Panc1 (cell line): Measurements from ENCODE around the gene UBE2J2.

Experiments
- CTCF ChIP-seq: fragments of 450-650 bp; IDR thresholded peaks from 2 replicates; pipeline ENCODE4 v1.5.1; 2017; ENCODE audit warnings: mild to moderate bottlenecking
- POLR2AphosphoS5 ChIP-seq: IDR thresholded peaks from 2 replicates; pipeline ENCODE4 v1.6.1; 2012; ENCODE audit warnings: mild to moderate bottlenecking, low read depth, low read length, moderate library complexity
- REST ChIP-seq, 2 experiments: IDR thresholded peaks; 2 replicates each; pipeline ENCODE4 v1.6.1; 2011 to 2012; ENCODE audit warnings: low read depth in 2 of 2, control low read depth in 1 of 2, low read length in 1 of 2, mild to moderate bottlenecking in 1 of 2, moderate library complexity in 1 of 2; ENCODE audit not compliant: insufficient read depth in 1 of 2
- TCF7L2 ChIP-seq: IDR thresholded peaks from 2 replicates; pipeline ENCODE4 v1.6.1; 2011; ENCODE audit warnings: mild to moderate bottlenecking, low read depth, low read length, inconsistent platforms

- no peak for TF ChIP-seq REST (IDR thresholded peaks at IDR 0.05; ENCODE audit: insufficient read depth in 1 of 2, low read depth in 2 of 2, low read length in 1 of 2)
- TF ChIP-seq CTCF = no peak
- TF ChIP-seq POLR2AphosphoS5 = no peak
- TF ChIP-seq TCF7L2 = no peak
Observed at GRCh38 chr1:1215881-1216605, 57.6 kb downstream of the UBE2J2 start.
